Measurements from ENCODE around the gene MEX3A. TPM values are rescaled to one million over a fixed set of nuclear protein-coding genes. Genes with fewer than 3 reads are reported as not detected.

MEX3A gene
- total RNA-seq, 1 donor from 2014 or later: 37.6 TPM

- peak overlapping the region; percentile 100 for H3K27ac Mint-ChIP-seq (ENCODE audit: unreplicated experiment)
- peak overlapping the region; percentile 88 for H3K27ac ChIP-seq (ENCODE audit: low read depth, low read length)
- H3K9me3 ChIP-seq (ENCODE audit: insufficient read depth, low read depth, low read length): no peaks in the 10 kb centered on the region
- no peaks in the 10 kb centered on the region for H3K27me3 ChIP-seq (ENCODE audit: insufficient read depth, low read length)
- peak overlapping the region; percentile 78 for H3K4me2 ChIP-seq (ENCODE audit: low read length)
- peaks cover 54% of the 10 kb centered on the region for H3K4me1 Mint-ChIP-seq (ENCODE audit: low read depth, unreplicated experiment)
- FAIRE-seq: no peak
- no peaks in the 10 kb centered on the region for H3K36me3 ChIP-seq (ENCODE audit: insufficient read depth, low read length)
- H3K27me3 Mint-ChIP-seq (ENCODE audit: low read depth, unreplicated experiment): no peaks in the 10 kb centered on the region
- no peaks in the 10 kb centered on the region for H3K9me3 Mint-ChIP-seq (ENCODE audit: unreplicated experiment)
- no peak overlapping the region for H2AFZ ChIP-seq (ENCODE audit: low read depth, low read length)
- DNase-seq (ENCODE audit: low read depth): no peak
- H3K4me1 ChIP-seq (ENCODE audit: insufficient read depth, low read length): peaks cover 54% of the 10 kb centered on the region
- peaks cover 13% of the 10 kb centered on the region for H3K36me3 Mint-ChIP-seq (ENCODE audit: low read depth, unreplicated experiment)
- peak overlapping the region; percentile 69 for H3K4me3 Mint-ChIP-seq (ENCODE audit: unreplicated experiment)
- peaks cover 21% of the 10 kb centered on the region for H3K79me2 ChIP-seq (ENCODE audit: insufficient read depth, low read length)
- TF ChIP-seq CTCF (IDR thresholded peaks at IDR 0.05; ENCODE audit: insufficient read depth, low read depth, low read length) (no peak), EZH2 (IDR thresholded peaks at IDR 0.05; ENCODE audit: insufficient read depth, low read length) (no peak)
- H3K4me3 ChIP-seq (ENCODE audit: insufficient read depth, low read depth, low read length): no peak overlapping the region
- no peaks in the 10 kb centered on the region for H4K20me1 ChIP-seq (ENCODE audit: insufficient read depth, low read length)
- peak overlapping the region; percentile 90 for H3K9ac ChIP-seq (ENCODE audit: low read length)
Observed at GRCh38 chr1:156104861-156105832, 22.9 kb upstream of the MEX3A start.

DNA sequence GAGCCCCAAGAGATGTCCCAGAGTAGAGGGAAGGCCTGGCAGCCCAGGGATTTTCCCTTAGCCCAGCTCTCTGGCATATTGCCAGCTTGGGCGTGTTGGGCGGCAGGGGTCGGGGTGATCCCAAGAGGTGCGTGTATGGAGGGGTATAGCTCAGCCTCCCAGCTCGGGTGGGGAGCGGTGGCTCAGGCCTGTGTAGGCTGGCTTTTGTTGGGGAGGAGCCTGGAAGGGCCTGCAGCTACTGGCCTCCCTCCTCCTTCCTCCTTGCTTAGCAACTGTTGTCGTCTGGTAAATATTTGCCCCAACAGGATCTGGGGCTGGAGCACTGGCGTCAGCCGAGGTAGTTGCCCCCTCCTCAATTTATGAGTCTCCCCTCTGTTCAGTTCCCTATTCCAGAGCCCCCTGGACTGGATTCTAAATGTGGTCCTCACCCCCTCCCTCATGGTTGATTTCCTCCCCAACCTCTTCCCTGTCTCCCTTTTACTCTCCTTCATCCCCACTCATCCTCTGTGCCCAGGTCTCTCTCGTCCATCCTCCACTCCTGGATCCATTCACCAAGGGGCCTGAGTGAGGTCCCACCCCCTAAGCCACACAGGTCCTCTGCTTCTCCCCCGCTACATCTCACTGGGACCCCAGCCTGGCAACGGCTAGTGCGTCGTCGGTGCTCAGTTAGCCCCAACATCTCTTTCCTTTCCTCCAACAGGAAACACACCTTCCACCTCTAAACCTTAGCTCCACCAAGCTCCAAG, 22.0 kb upstream of the MEX3A start:
- H3K36me3 ChIP-seq (ENCODE audit: insufficient read depth, low read length): no peaks in the 10 kb centered on the region
- no peaks in the 10 kb centered on the region for H3K27me3 ChIP-seq (ENCODE audit: insufficient read depth, low read length)
- Mint-ChIP-seq H3K9me3 (ENCODE audit: unreplicated experiment) (no peaks in the 10 kb centered on the region), H3K36me3 (ENCODE audit: low read depth, unreplicated experiment) (peaks cover 13% of the 10 kb centered on the region), H3K4me3 (ENCODE audit: unreplicated experiment) (peak overlapping the region; percentile 65), H3K27me3 (ENCODE audit: low read depth, unreplicated experiment) (no peaks in the 10 kb centered on the region), H3K4me1 (ENCODE audit: low read depth, unreplicated experiment) (peaks cover 54% of the 10 kb centered on the region), H3K27ac (ENCODE audit: unreplicated experiment) (peak overlapping the region; percentile 100)
- H3K9me3 ChIP-seq (ENCODE audit: insufficient read depth, low read depth, low read length): no peaks in the 10 kb centered on the region
- no peaks in the 10 kb centered on the region for H4K20me1 ChIP-seq (ENCODE audit: insufficient read depth, low read length)
- H2AFZ ChIP-seq (ENCODE audit: low read depth, low read length): no peak overlapping the region
- H3K4me1 ChIP-seq (ENCODE audit: insufficient read depth, low read length): peaks cover 54% of the 10 kb centered on the region
- TF ChIP-seq CTCF (IDR thresholded peaks at IDR 0.05; ENCODE audit: insufficient read depth, low read depth, low read length) (no peak), EZH2 (IDR thresholded peaks at IDR 0.05; ENCODE audit: insufficient read depth, low read length) (no peak)
- peak overlapping the region; percentile 90 for H3K9ac ChIP-seq (ENCODE audit: low read length)
- no peak for FAIRE-seq
- peak overlapping the region; percentile 88 for H3K27ac ChIP-seq (ENCODE audit: low read depth, low read length)
- peak overlapping the region; percentile 62 for H3K4me2 ChIP-seq (ENCODE audit: low read length)
- no peak overlapping the region for H3K4me3 ChIP-seq (ENCODE audit: insufficient read depth, low read depth, low read length)
- H3K79me2 ChIP-seq (ENCODE audit: insufficient read depth, low read length): peaks cover 24% of the 10 kb centered on the region
- DNase-seq (ENCODE audit: low read depth): peak; percentile 72

Measured in astrocyte (in vitro differentiated cells and primary cell).